GM21423 (cell line): Measurements from ENCODE around the gene TM9SF4.
A peak's percentile ranks its signal among the peaks of the same experiment; 100 is the strongest.

Experiments
- ATAC-seq: cut with Tn5 transposase; IDR thresholded peaks from one replicate; pipeline ENCODE4 v1.9.1; 2021; ENCODE audit warnings: mild to moderate bottlenecking, moderate library complexity; ENCODE audit not compliant: unreplicated experiment

Gene TM9SF4

GRCh38 chr20:32205843-32206759, 96.6 kb downstream of the TM9SF4 start:
- no peak for ATAC-seq

GRCh38 chr20:32206760-32207625, 97.5 kb downstream of the TM9SF4 start:
- ATAC-seq = peak; percentile 7

- ATAC-seq = peak; percentile 90
These were observed 98.3 kb downstream of the TM9SF4 start, which contains the start of the genes PLAGL2 and POFUT1 for GRCh38 chr20:32207626-32208498. Gene PLAGL2 (minus strand): TSS chr20:32207743. CDS start chr20:32202178, 5,565 bp downstream. Gene POFUT1 (plus strand): TSS chr20:32207880. CDS start chr20:32207942, 62 bp downstream.

GRCh38 chr20:32208499-32209154, 99.1 kb downstream of the TM9SF4 start:
- ATAC-seq = no peak

- ATAC-seq = no peak
These were observed 100.5 kb downstream of the TM9SF4 start for GRCh38 chr20:32209850-32210605.

GRCh38 chr20:32213870-32214269, 104.4 kb downstream of the TM9SF4 start:
- ATAC-seq = no peak

- ATAC-seq = no peak
These were observed 105.6 kb downstream of the TM9SF4 start for GRCh38 chr20:32215147-32215546.

- ATAC-seq = no peak
These were observed 106.2 kb downstream of the TM9SF4 start for GRCh38 chr20:32215729-32216128.

GRCh38 chr20:32216179-32217142, 106.9 kb downstream of the TM9SF4 start:
- ATAC-seq = no peak
